HG02884 (cell line): ENCODE results near the gene ULBP2.
A peak's percentile ranks its signal among the peaks of the same experiment; 100 is the strongest.
"Not testable (repeated sequence)": the region's sequence is repeated elsewhere in the genome, so short reads cannot be mapped to it uniquely, and the experiment has no call there.

Source experiments
- ATAC-seq: cut with Tn5 transposase; IDR thresholded peaks from one replicate; pipeline ENCODE4 v1.9.1; 2021; ENCODE audit warnings: mild to moderate bottlenecking, moderate library complexity; ENCODE audit not compliant: unreplicated experiment

ULBP2 gene

GRCh38 chr6:149925253-149925973 lies 16.4 kb upstream of the ULBP2 start:
- no peak for ATAC-seq

GRCh38 chr6:149925974-149926777 lies 15.6 kb upstream of the ULBP2 start:
- ATAC-seq: no peak

GRCh38 chr6:149927025-149927424 lies 14.8 kb upstream of the ULBP2 start:
- ATAC-seq: not testable (repeated sequence)

GRCh38 chr6:149929422-149929821 lies 12.4 kb upstream of the ULBP2 start:
- no peak for ATAC-seq

- no peak for ATAC-seq
Observed at GRCh38 chr6:149931501-149931900, 10.3 kb upstream of the ULBP2 start.

- no peak for ATAC-seq
Observed at GRCh38 chr6:149933036-149933435, 8.8 kb upstream of the ULBP2 start.

GRCh38 chr6:149933461-149933860 lies 8.4 kb upstream of the ULBP2 start:
- no peak for ATAC-seq

- no peak for ATAC-seq
Observed at GRCh38 chr6:149934249-149935156, 7.3 kb upstream of the ULBP2 start.

- no peak for ATAC-seq
Observed at GRCh38 chr6:149935246-149935645, 6.6 kb upstream of the ULBP2 start.

- no peak for ATAC-seq
Observed at GRCh38 chr6:149935668-149936067, 6.1 kb upstream of the ULBP2 start.

- no peak for ATAC-seq
Observed at GRCh38 chr6:149936743-149937142, 5.1 kb upstream of the ULBP2 start.

GRCh38 chr6:149938013-149938570 lies 3.7 kb upstream of the ULBP2 start:
- not testable (repeated sequence) for ATAC-seq

GRCh38 chr6:149938571-149939355 lies 3.1 kb upstream of the ULBP2 start:
- ATAC-seq: peak; percentile 64

GRCh38 chr6:149939356-149939648 lies 2.5 kb upstream of the ULBP2 start:
- ATAC-seq: no peak

- no peak for ATAC-seq
Observed at GRCh38 chr6:149939909-149940671, 1.7 kb upstream of the ULBP2 start.

- no peak for ATAC-seq
Observed at GRCh38 chr6:149940672-149940982, 1.2 kb upstream of the ULBP2 start.

- ATAC-seq: no peak
Observed at GRCh38 chr6:149942461-149942829, 631 bp downstream of the ULBP2 start.

- not testable (repeated sequence) for ATAC-seq
Observed at GRCh38 chr6:149943321-149943720, 1.5 kb downstream of the ULBP2 start.

- not testable (repeated sequence) for ATAC-seq
Observed at GRCh38 chr6:149945276-149945675, 3.5 kb downstream of the ULBP2 start.

GRCh38 chr6:149946631-149947030 lies 4.8 kb downstream of the ULBP2 start:
- ATAC-seq: not testable (repeated sequence)
